IPS-18c (cell line): ENCODE measurements around the gene GBA3.

Experiments
- H3K4me3 ChIP-seq: 2 replicates; pipeline ENCODE4 v1.7.0; 2013; ENCODE audit warnings: low read depth, mild to moderate bottlenecking, low read length, moderate library complexity; ENCODE audit not compliant: insufficient read depth
- H3K9me3 ChIP-seq: one replicate; pipeline ENCODE4 v1.6.1; 2013; ENCODE audit warnings: mild to moderate bottlenecking, low read length, moderate library complexity; ENCODE audit not compliant: control insufficient read depth, insufficient read depth

The GBA3 gene

DNA sequence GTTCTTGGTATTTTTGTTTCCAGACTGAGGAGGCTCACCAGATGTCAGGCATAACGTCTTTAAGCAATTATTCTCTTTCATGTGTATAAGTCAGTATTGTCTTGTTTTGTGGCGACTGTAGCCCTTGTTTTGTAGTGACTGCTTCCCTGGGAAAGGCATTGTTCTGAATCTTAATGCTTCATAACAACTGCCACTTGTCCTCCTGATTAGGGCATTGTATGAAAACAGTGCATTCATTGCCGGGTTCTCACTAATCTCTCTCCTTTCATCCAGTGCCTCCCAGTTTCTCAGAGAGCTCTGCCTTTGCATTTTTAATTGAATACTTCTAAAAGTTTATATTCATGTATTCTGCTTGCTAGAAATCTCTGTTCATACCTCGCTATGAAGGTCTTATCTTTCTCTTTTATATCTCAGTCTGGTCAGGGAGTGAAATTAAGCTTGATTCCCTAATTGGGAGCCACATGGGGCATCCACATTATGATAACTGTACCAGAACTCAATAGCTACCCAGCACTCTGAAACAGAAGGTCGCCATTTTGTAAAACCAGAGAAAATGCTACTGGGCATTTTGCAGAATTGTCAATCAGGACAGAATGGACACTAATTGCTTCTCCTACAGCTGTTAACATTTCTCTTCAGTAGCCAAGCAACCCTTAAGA lies 149.8 kb downstream of the GBA3 start:
- Histone ChIP-seq H3K9me3 (no peaks in the 10 kb centered on the region), H3K4me3 (no peak overlapping the region)

DNA sequence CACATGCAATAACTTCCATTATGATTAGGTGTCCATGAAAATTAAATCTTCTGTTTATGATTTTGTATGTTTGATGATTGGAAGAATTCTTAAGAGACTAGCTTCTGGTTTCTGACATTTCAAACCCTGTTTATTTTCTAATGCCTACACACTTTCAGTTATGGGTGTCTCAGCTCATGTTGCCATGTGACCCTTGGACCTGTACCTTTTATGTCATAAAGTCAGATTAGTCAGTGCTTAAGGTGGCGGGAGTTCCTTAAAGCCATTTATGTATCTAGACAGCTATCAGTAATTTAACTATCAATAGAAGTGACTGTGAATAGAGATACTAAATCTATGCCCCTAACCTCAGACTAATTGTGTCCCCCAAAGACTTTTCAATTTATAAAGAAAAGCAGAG lies 155.6 kb downstream of the GBA3 start:
- Histone ChIP-seq H3K9me3 (no peaks in the 10 kb centered on the region), H3K4me3 (no peak overlapping the region)

DNA sequence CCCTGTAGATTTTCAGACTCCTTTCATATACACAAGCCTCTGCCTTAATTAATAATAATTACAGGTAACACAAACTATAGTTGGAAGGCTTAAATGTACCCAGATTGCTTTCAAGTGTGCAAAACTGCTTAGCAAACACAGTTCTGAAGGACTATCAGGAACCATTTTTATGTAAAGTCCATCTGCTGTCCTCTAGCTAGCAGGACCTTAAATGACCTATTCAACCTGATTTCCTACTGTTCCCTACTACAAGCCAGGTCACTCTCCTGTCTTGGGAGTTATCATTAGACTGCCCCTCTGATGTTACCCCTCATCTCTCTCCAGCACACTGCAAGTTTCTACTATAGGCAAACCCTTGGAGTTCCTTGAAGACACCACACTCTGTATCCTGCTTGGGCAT lies 157.3 kb downstream of the GBA3 start:
- no peak overlapping the region for H3K4me3 ChIP-seq
- H3K9me3 ChIP-seq, result no peaks in the 10 kb centered on the region

DNA sequence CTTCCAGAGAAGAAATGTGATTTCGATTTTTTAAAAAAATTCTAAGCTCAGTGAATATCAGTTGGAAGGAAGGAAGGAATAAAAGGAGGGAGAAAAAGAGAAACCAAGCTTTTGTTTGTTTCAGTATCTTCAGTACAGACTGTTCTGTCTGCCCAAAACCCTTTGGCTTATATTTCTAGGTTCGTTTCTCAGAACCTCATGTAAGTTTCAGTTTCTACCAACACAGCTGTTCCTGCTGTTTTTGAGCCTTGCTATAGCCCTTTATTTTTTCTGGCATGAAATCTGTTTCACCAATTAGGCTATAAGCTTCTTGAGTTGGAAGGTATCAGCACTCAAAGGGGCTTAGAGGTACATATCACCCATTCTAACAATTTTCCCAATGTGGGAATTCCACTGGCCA lies 157.9 kb downstream of the GBA3 start:
- H3K9me3 ChIP-seq, result no peaks in the 10 kb centered on the region
- H3K4me3 ChIP-seq, result no peak overlapping the region

DNA sequence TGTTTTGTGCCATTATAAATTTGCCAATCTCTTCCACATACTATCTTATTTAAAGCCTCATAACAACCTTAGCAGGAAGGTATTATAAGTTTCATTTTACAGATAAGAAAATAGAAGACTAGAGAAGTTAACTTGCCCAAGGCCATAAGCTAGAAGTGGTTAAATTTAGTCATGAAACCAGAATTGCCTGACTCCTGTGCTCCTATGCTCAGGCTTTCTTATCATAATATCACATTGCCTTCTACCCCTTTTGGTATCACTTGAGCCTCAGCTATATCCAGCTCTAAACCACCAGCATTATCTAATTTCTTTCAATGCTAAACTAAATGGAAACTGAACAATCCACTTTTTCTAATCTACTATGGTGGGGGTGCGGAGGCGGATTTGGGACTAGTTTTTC lies 164.7 kb downstream of the GBA3 start:
- H3K4me3 ChIP-seq, result no peak overlapping the region
- H3K9me3 ChIP-seq, result no peaks in the 10 kb centered on the region

DNA sequence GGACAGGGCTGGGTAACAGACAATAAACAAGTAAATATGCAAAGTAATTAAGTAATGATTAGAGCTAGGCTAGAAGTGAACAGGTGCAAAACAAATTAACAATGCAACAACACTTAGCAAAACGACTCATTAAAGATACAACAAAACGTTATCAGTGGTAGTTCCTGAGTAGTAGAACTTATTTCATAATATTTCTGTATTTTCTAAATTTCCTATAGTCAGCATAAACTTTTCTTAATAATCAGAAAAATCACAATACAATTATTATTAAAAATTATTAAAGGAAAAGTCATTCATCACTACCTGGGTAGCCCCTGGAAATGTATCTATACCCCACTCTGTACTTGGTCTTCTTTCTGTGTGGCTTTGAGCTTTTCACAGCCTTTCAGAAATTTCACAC lies 166.6 kb downstream of the GBA3 start:
- H3K9me3 ChIP-seq, result no peaks in the 10 kb centered on the region
- H3K4me3 ChIP-seq, result no peak overlapping the region
